H9 (cell line): ENCODE measurements around the gene PTPRB. TPM values are rescaled to one million over a fixed set of nuclear protein-coding genes. Genes with fewer than 3 reads are reported as not detected.

Experiments used
- DNase-seq: peaks from one replicate; pipeline ENCODE4 v3.0.0-alpha.2; 2017
- H2AFZ ChIP-seq: one replicate; pipeline ENCODE4 v1.6.1; 2013; ENCODE audit warnings: mild to moderate bottlenecking, low read length, control low read depth, moderate library complexity
- H2AK5ac ChIP-seq: 2 replicates; pipeline ENCODE4 v1.6.1; 2013; ENCODE audit warnings: low read length, control low read depth, mixed read lengths; ENCODE audit not compliant: insufficient read length
- H2BK120ac ChIP-seq: one replicate; pipeline ENCODE4 v1.6.1; 2013; ENCODE audit warnings: low read depth, mild to moderate bottlenecking, low read length, control low read depth, inconsistent platforms; ENCODE audit not compliant: poor library complexity, severe bottlenecking
- H2BK12ac ChIP-seq: 2 replicates; pipeline ENCODE4 v1.6.1; 2013; ENCODE audit warnings: low read length, control low read depth, mixed read lengths, low read depth; ENCODE audit not compliant: insufficient read length
- H2BK15ac ChIP-seq: 2 replicates; pipeline ENCODE4 v1.6.1; 2013; ENCODE audit warnings: low read depth, low read length, control low read depth
- H2BK20ac ChIP-seq: one replicate; pipeline ENCODE4 v1.6.1; 2013; ENCODE audit warnings: low read depth, mild to moderate bottlenecking, low read length, control low read depth, inconsistent platforms; ENCODE audit not compliant: poor library complexity, severe bottlenecking
- H2BK5ac ChIP-seq: 2 replicates; pipeline ENCODE4 v1.6.1; 2013; ENCODE audit warnings: low read length, control low read depth, mixed read lengths; ENCODE audit not compliant: insufficient read length
- H3K14ac ChIP-seq: 2 replicates; pipeline ENCODE4 v1.6.1; 2013; ENCODE audit warnings: low read length, control low read depth; ENCODE audit not compliant: insufficient read depth
- H3K18ac ChIP-seq: 2 replicates; pipeline ENCODE4 v1.6.1; 2013; ENCODE audit warnings: low read depth, mild to moderate bottlenecking, mixed read lengths, low read length, control low read depth; ENCODE audit not compliant: insufficient read length
- H3K23ac ChIP-seq: 2 replicates; pipeline ENCODE4 v1.6.1; 2013; ENCODE audit warnings: low read length, control low read depth, mixed read lengths, low read depth; ENCODE audit not compliant: insufficient read length
- H3K23me2 ChIP-seq: 2 replicates; pipeline ENCODE4 v1.6.1; 2013; ENCODE audit warnings: low read depth, mild to moderate bottlenecking, mixed read lengths, low read length, control low read depth; ENCODE audit not compliant: insufficient read length, poor library complexity, severe bottlenecking
- H3K27ac ChIP-seq: 2 replicates; pipeline ENCODE4 v1.5.1; 2013; ENCODE audit warnings: low read length, control low read depth, mixed read lengths, low read depth; ENCODE audit not compliant: insufficient read length
- H3K27me3 ChIP-seq: 2 replicates; pipeline ENCODE4 v1.6.1; 2013; ENCODE audit warnings: low read length, control low read depth, inconsistent platforms; ENCODE audit not compliant: insufficient read depth
- H3K4ac ChIP-seq: 2 replicates; pipeline ENCODE4 v1.6.1; 2013; ENCODE audit warnings: low read depth, mild to moderate bottlenecking, control low read depth, inconsistent platforms, low read length, moderate library complexity
- H3K4me1 ChIP-seq: 2 replicates; pipeline ENCODE4 v1.6.1; 2013; ENCODE audit warnings: low read length, control low read depth, inconsistent platforms; ENCODE audit not compliant: insufficient read depth
- H3K4me2 ChIP-seq: 2 replicates; pipeline ENCODE4 v1.6.1; 2013; ENCODE audit warnings: low read length, control low read depth, mixed read lengths; ENCODE audit not compliant: insufficient read length, insufficient read depth
- H3K56ac ChIP-seq: 2 replicates; pipeline ENCODE4 v1.6.1; 2013; ENCODE audit warnings: low read depth, mild to moderate bottlenecking, mixed read lengths, low read length, control low read depth; ENCODE audit not compliant: insufficient read length
- H3K79me1 ChIP-seq: 2 replicates; pipeline ENCODE4 v1.6.1; 2013; ENCODE audit warnings: low read depth, mild to moderate bottlenecking, moderate library complexity, low read length, control low read depth, inconsistent platforms; ENCODE audit not compliant: insufficient read depth, poor library complexity, severe bottlenecking
- H3K79me2 ChIP-seq: 2 replicates; pipeline ENCODE4 v1.6.1; 2013; ENCODE audit warnings: low read length, control low read depth, inconsistent platforms; ENCODE audit not compliant: insufficient read depth
- H3K9ac ChIP-seq: 2 replicates; pipeline ENCODE4 v1.6.1; 2013; ENCODE audit warnings: low read length, control low read depth, mixed read lengths; ENCODE audit not compliant: insufficient read length; ENCODE audit errors: extremely low read depth
- H3K9me3 ChIP-seq: one replicate; pipeline ENCODE4 v1.6.1; 2013; ENCODE audit warnings: low read depth, low read length, inconsistent platforms; ENCODE audit not compliant: control insufficient read depth
- H3T11ph ChIP-seq: one replicate; pipeline ENCODE4 v1.6.1; 2013; ENCODE audit warnings: mild to moderate bottlenecking, low read length, control low read depth, inconsistent platforms
- H4K20me1 ChIP-seq: one replicate; pipeline ENCODE4 v1.6.1; 2013; ENCODE audit not compliant: control insufficient read depth, insufficient read length, insufficient read depth
- H4K5ac ChIP-seq: 2 replicates; pipeline ENCODE4 v1.6.1; 2013; ENCODE audit warnings: low read depth, mild to moderate bottlenecking, mixed read lengths, low read length, control low read depth; ENCODE audit not compliant: insufficient read length
- H4K8ac ChIP-seq: replicated peaks from 2 replicates; pipeline ENCODE4 v1.6.1; 2013; ENCODE audit warnings: low read length, control low read depth, mixed read lengths, low read depth; ENCODE audit not compliant: insufficient read length
- H4K91ac ChIP-seq: 2 replicates; pipeline ENCODE4 v1.6.1; 2013; ENCODE audit warnings: low read depth, mild to moderate bottlenecking, moderate library complexity, mixed read lengths, low read length, control low read depth; ENCODE audit not compliant: insufficient read length
- H3K27ac Mint-ChIP-seq, 3 experiments: 2 replicates in 2 of 3; 3 replicates in 1 of 3; pipeline ENCODE4 v1.8.0; 2020 to 2021; ENCODE audit warnings: mixed read lengths in 3 of 3, mild to moderate bottlenecking in 1 of 3, moderate library complexity in 1 of 3
- H3K27me3 Mint-ChIP-seq: 2 replicates; pipeline ENCODE4 v1.8.0; 2021; ENCODE audit warnings: low read depth, mild to moderate bottlenecking, moderate library complexity, mixed read lengths
- H3K36me3 Mint-ChIP-seq, 3 experiments: 2 replicates in 2 of 3; 3 replicates in 1 of 3; pipeline ENCODE4 v1.8.0; 2020 to 2021; ENCODE audit warnings: low read depth in 3 of 3, mixed read lengths in 3 of 3; ENCODE audit not compliant: insufficient read depth in 1 of 3
- H3K4me1 Mint-ChIP-seq, 2 experiments: 2 replicates each; pipeline ENCODE4 v1.8.0; 2020; ENCODE audit warnings: mixed read lengths in 2 of 2
- H3K4me3 Mint-ChIP-seq, 2 experiments: 2 replicates in 1 of 2; 3 replicates in 1 of 2; pipeline ENCODE4 v1.8.0; 2020 to 2021; ENCODE audit warnings: mild to moderate bottlenecking in 2 of 2, mixed read lengths in 2 of 2, moderate library complexity in 1 of 2
- H3K9me3 Mint-ChIP-seq, 2 experiments: 2 replicates in 1 of 2; 3 replicates in 1 of 2; pipeline ENCODE4 v1.8.0; 2020; ENCODE audit warnings: mild to moderate bottlenecking in 2 of 2, mixed read lengths in 2 of 2, moderate library complexity in 1 of 2
- CTCF ChIP-seq: fragments of 200-600 bp; sonication (generic); conservative IDR thresholded peaks from 3 replicates; pipeline ENCODE4 v1.8.0; 2021; ENCODE audit warnings: antibody characterized with exemption, mild to moderate bottlenecking
- WGBS: extraction: QIAGEN DNeasy Blood & Tissue Kit; methylation state at CpG from one replicate; pipeline ENCODE4 v1.1.7; 2013; ENCODE audit warnings: missing lambda C conversion rate, low lambda C conversion rate, mixed read lengths; ENCODE audit not compliant: insufficient read length; ENCODE audit errors: extremely low coverage; 5-methylcytosine and 5-hydroxymethylcytosine counted together
- total RNA-seq: library from RNA; stranded (reverse); gene quantifications from 2 replicates; pipeline ENCODE4 v1.2.1, GENCODE V29; 2021

Gene PTPRB
- total RNA-seq, 1 experiment from 2014 or later = 1.4 TPM

- Histone ChIP-seq H2AK5ac (no peak overlapping the region), H2AFZ (no peak overlapping the region), H3K79me1 (no peaks in the 10 kb centered on the region), H3K9me3 (no peaks in the 10 kb centered on the region), H3K4me2 (no peak overlapping the region), H3K79me2 (no peaks in the 10 kb centered on the region), H3T11ph (no peak overlapping the region), H4K20me1 (no peaks in the 10 kb centered on the region), H2BK20ac (no peak overlapping the region), H3K23ac (no peak overlapping the region), H3K18ac (no peak overlapping the region), H3K14ac (no peak overlapping the region), H3K4me1 (peaks cover 6% of the 10 kb centered on the region; the same call in 1 of the 2 replicates), H2BK12ac (no peak overlapping the region), H4K5ac (no peak overlapping the region), H3K56ac (no peak overlapping the region), H3K23me2 (peaks cover 4% of the 10 kb centered on the region), H2BK120ac (no peak overlapping the region), H3K27me3 (no peaks in the 10 kb centered on the region), H4K8ac (no peak overlapping the region), H3K27ac (no peak overlapping the region), H4K91ac (no peak overlapping the region), H3K4ac (no peak overlapping the region), H2BK15ac (no peak overlapping the region), H2BK5ac (no peak overlapping the region), H3K9ac (no peak overlapping the region)
- no CpG with 5 or more reads among the region's 2 CpGs for WGBS
- Mint-ChIP-seq H3K9me3 (no peaks in the 10 kb centered on the region), H3K4me1 (peaks cover 14% of the 10 kb centered on the region in 2 experiments), H3K27ac (no peak overlapping the region), H3K36me3 (no peaks in the 10 kb centered on the region), H3K27me3 (no peaks in the 10 kb centered on the region), H3K4me3 (no peak overlapping the region)
- DNase-seq = no peak
- no peak for TF ChIP-seq CTCF
These were observed 30.0 kb upstream of the PTPRB start for GRCh38 chr12:70667253-70667652.
